NT2/D1 (cell line): ENCODE results near the gene GNB5.

Experiments used
- SUZ12 ChIP-seq: IDR thresholded peaks from 2 replicates; pipeline ENCODE4 v1.6.1; 2011; ENCODE audit not compliant: insufficient read length, insufficient read depth; ENCODE audit errors: extremely low read depth
- YY1 ChIP-seq: IDR thresholded peaks from 2 replicates; pipeline ENCODE4 v1.6.1; 2011; ENCODE audit not compliant: insufficient read length, insufficient read depth
- ZNF274 ChIP-seq: IDR thresholded peaks from 2 replicates; pipeline ENCODE4 v1.6.1; 2011; ENCODE audit warnings: mild to moderate bottlenecking, low read depth, low read length

- TF ChIP-seq ZNF274 = no peak
- no peak for TF ChIP-seq YY1
- no peak for TF ChIP-seq SUZ12
These were observed 13.5 kb upstream of the GNB5 start for GRCh38 chr15:52204657-52205056.
